SU-DHL-6 (cell line): ENCODE results near the gene MS4A6A.

Source experiments
- EZH2phosphoT487 ChIP-seq: fragments of 200-600 bp; sonication (generic), shearing (Covaris generic); conservative IDR thresholded peaks from 2 replicates; pipeline ENCODE4 v1.6.1; 2018; ENCODE audit warnings: mild to moderate bottlenecking, antibody characterized with exemption, low read length, moderate library complexity, mixed read lengths
- TF ChIP-seq, protein P1 (sequence below): fragments of 200-600 bp; sonication (generic); IDR thresholded peaks from one replicate; pipeline ENCODE4 v1.5.1; 2017; ENCODE audit warnings: antibody characterized with exemption, mild to moderate bottlenecking, low read length, moderate library complexity; ENCODE audit not compliant: insufficient read depth, poor library complexity, severe bottlenecking

DNA sequence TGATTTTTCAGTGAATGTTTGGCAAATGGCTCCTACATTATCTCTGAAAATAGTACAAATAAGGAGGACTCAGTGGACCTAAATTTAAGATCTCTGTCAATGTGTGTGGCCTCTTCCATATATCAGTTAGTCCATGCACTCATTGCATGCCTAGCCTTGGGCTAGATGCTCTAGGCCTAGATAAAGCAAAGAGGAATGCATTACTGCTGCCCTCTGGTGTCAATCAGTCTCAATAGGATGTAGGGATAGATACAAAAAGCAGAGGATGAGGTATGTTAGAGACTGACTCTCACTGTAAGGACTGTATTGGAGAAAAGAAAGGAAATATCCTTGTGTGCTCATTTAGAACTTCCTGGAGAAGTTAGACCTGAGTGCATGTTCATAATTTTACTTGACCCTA is 52.4 kb downstream of the MS4A6A start:
- TF ChIP-seq, protein P1, sequence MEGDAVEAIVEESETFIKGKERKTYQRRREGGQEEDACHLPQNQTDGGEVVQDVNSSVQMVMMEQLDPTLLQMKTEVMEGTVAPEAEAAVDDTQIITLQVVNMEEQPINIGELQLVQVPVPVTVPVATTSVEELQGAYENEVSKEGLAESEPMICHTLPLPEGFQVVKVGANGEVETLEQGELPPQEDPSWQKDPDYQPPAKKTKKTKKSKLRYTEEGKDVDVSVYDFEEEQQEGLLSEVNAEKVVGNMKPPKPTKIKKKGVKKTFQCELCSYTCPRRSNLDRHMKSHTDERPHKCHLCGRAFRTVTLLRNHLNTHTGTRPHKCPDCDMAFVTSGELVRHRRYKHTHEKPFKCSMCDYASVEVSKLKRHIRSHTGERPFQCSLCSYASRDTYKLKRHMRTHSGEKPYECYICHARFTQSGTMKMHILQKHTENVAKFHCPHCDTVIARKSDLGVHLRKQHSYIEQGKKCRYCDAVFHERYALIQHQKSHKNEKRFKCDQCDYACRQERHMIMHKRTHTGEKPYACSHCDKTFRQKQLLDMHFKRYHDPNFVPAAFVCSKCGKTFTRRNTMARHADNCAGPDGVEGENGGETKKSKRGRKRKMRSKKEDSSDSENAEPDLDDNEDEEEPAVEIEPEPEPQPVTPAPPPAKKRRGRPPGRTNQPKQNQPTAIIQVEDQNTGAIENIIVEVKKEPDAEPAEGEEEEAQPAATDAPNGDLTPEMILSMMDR = no peak
- TF ChIP-seq EZH2phosphoT487 = no peak
